Measurements from ENCODE around the gene ZNF556.

DNA sequence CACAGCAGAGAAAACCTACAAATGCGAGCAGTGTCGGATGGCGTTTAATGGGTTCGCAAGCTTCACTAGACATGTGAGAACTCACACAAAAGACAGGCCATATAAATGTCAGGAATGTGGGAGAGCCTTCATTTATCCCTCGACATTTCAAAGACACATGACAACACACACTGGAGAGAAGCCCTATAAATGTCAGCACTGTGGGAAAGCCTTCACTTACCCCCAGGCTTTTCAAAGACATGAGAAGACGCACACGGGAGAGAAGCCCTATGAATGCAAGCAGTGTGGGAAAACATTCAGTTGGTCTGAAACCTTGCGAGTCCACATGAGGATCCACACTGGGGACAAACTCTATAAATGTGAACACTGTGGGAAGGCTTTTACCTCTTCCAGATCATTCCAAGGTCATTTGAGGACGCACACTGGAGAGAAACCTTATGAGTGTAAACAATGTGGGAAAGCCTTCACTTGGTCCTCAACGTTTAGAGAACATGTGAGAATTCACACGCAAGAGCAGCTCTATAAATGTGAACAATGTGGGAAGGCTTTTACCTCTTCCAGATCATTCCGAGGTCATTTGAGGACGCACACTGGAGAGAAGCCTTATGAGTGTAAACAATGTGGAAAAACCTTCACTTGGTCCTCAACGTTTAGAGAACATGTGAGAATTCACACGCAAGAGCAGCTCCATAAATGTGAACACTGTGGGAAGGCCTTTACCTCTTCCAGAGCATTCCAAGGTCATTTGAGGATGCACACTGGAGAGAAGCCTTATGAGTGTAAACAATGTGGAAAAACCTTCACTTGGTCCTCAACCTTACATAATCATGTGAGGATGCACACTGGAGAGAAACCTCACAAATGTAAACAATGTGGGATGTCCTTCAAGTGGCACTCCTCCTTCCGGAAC lies 50.4 kb downstream of the ZNF556 start:
- TF ChIP-seq, protein P1, sequence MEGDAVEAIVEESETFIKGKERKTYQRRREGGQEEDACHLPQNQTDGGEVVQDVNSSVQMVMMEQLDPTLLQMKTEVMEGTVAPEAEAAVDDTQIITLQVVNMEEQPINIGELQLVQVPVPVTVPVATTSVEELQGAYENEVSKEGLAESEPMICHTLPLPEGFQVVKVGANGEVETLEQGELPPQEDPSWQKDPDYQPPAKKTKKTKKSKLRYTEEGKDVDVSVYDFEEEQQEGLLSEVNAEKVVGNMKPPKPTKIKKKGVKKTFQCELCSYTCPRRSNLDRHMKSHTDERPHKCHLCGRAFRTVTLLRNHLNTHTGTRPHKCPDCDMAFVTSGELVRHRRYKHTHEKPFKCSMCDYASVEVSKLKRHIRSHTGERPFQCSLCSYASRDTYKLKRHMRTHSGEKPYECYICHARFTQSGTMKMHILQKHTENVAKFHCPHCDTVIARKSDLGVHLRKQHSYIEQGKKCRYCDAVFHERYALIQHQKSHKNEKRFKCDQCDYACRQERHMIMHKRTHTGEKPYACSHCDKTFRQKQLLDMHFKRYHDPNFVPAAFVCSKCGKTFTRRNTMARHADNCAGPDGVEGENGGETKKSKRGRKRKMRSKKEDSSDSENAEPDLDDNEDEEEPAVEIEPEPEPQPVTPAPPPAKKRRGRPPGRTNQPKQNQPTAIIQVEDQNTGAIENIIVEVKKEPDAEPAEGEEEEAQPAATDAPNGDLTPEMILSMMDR (conservative IDR thresholded peaks at IDR 0.05; ENCODE audit: low read length): no peak
- TF ChIP-seq EZH2phosphoT487 (IDR thresholded peaks at IDR 0.05; ENCODE audit: borderline replicate concordance, low read depth, low read length): no peak

Data from OCI-LY7 (cell line).